Osteoblast (primary cell): ENCODE results near the gene MIA. TPM values are rescaled to one million over a fixed set of nuclear protein-coding genes. Genes with fewer than 3 reads are reported as not detected.

ENCODE experiments used
- DNase-seq: peaks from one replicate; pipeline ENCODE4 v3.0.0; 2011; ENCODE audit warnings: low spot score, mixed read lengths; ENCODE audit not compliant: insufficient read length; ENCODE audit errors: missing footprints
- H2AFZ ChIP-seq: 2 replicates; pipeline ENCODE4 v1.6.0; 2011; ENCODE audit warnings: mild to moderate bottlenecking, low read length
- H3K27ac ChIP-seq: 2 replicates; pipeline ENCODE4 v1.5.1; 2011; ENCODE audit warnings: mild to moderate bottlenecking, low read depth, low read length, moderate library complexity
- H3K27me3 ChIP-seq: 2 replicates; pipeline ENCODE4 v1.6.0; 2012; ENCODE audit warnings: mild to moderate bottlenecking, control low read depth, inconsistent platforms, low read length, moderate library complexity; ENCODE audit not compliant: insufficient read depth
- H3K36me3 ChIP-seq: 2 replicates; pipeline ENCODE4 v1.5.1; 2011; ENCODE audit warnings: mild to moderate bottlenecking, low read length, control low read depth, moderate library complexity; ENCODE audit not compliant: insufficient read depth
- H3K4me1 ChIP-seq: 2 replicates; pipeline ENCODE4 v1.5.1; 2011; ENCODE audit warnings: mild to moderate bottlenecking, low read length, control low read depth, moderate library complexity; ENCODE audit not compliant: insufficient read depth
- H3K4me2 ChIP-seq: 2 replicates; pipeline ENCODE4 v1.6.0; 2011; ENCODE audit warnings: mild to moderate bottlenecking, low read length; ENCODE audit not compliant: insufficient read depth
- H3K4me3 ChIP-seq: fragments of 200-600 bp; sonication (generic); 3 replicates; pipeline ENCODE4 v1.5.1; 2012; ENCODE audit warnings: mild to moderate bottlenecking, low read length, inconsistent platforms; ENCODE audit not compliant: insufficient read depth
- H3K79me2 ChIP-seq: 2 replicates; pipeline ENCODE4 v1.6.0; 2012; ENCODE audit warnings: mild to moderate bottlenecking, low read length, control low read depth, inconsistent platforms; ENCODE audit not compliant: insufficient read depth
- H3K9me3 ChIP-seq: 2 replicates; pipeline ENCODE4 v1.5.1; 2011; ENCODE audit warnings: low read depth, low read length, control low read depth
- H4K20me1 ChIP-seq: 2 replicates; pipeline ENCODE4 v1.6.0; 2012; ENCODE audit warnings: mild to moderate bottlenecking, low read length, control low read depth; ENCODE audit not compliant: insufficient read depth
- CTCF ChIP-seq: IDR thresholded peaks from 2 replicates; pipeline ENCODE4 v1.5.1; 2011; ENCODE audit warnings: mild to moderate bottlenecking, low read depth, low read length, moderate library complexity; ENCODE audit errors: extremely low read depth
- total RNA-seq: library from RNA; depleted of rRNA; stranded (reverse); fragments of >200 nt; gene quantifications from 2 replicates; pipeline ENCODE4 v1.2.3, GENCODE V29; 2012

The MIA gene
- total RNA-seq, 1 donor: 0.72 TPM

GRCh38 chr19:40798683-40799557, 23.6 kb downstream of the MIA start, which contains the start of gene EGLN2:
Gene EGLN2, plus strand, starts transcription at chr19:40799191. Its CDS starts 1,382 bp downstream, at chr19:40800573.
- Histone ChIP-seq H3K4me1 (peaks cover 41% of the 10 kb centered on the region), H3K4me3 (peak within 1 kb of the TSS; percentile 88), H3K36me3 (peaks cover 24% of the 10 kb centered on the region), H3K4me2 (peak within 1 kb of the TSS; percentile 96), H2AFZ (peak within 1 kb of the TSS; percentile 92), H4K20me1 (peaks cover 42% of the 10 kb centered on the region), H3K79me2 (peaks cover 49% of the 10 kb centered on the region), H3K27ac (peak within 1 kb of the TSS; percentile 95), H3K9me3 (no peaks in the 10 kb centered on the region), H3K27me3 (no peaks in the 10 kb centered on the region)
- peak; percentile 99 for DNase-seq
- TF ChIP-seq CTCF: no peak

- DNase-seq: no peak
- peaks cover 30% of the 10 kb centered on the region for H3K36me3 ChIP-seq
- peak overlapping the region; percentile 94 for H3K4me2 ChIP-seq
- H3K9me3 ChIP-seq: no peaks in the 10 kb centered on the region
- H2AFZ ChIP-seq: peak overlapping the region; percentile 41
- no peak for TF ChIP-seq CTCF
- peaks cover 50% of the 10 kb centered on the region for H4K20me1 ChIP-seq
- peaks cover 41% of the 10 kb centered on the region for H3K4me1 ChIP-seq
- no peaks in the 10 kb centered on the region for H3K27me3 ChIP-seq
- H3K4me3 ChIP-seq: peak overlapping the region; percentile 88
- H3K27ac ChIP-seq: peak overlapping the region; percentile 76
- H3K79me2 ChIP-seq: peaks cover 57% of the 10 kb centered on the region
Observed at GRCh38 chr19:40799558-40800338, 24.4 kb downstream of the MIA start.

- Histone ChIP-seq H3K4me1 (peaks cover 41% of the 10 kb centered on the region), H3K9me3 (no peaks in the 10 kb centered on the region), H4K20me1 (peaks cover 57% of the 10 kb centered on the region), H3K27me3 (no peaks in the 10 kb centered on the region), H3K79me2 (peaks cover 64% of the 10 kb centered on the region), H3K36me3 (peaks cover 36% of the 10 kb centered on the region), H2AFZ (no peak overlapping the region), H3K4me3 (peak overlapping the region; percentile 88), H3K4me2 (peak overlapping the region; percentile 94), H3K27ac (peak overlapping the region; percentile 45)
- no peak for TF ChIP-seq CTCF
- DNase-seq: peak; percentile 25
Observed at GRCh38 chr19:40800339-40800996, 25.1 kb downstream of the MIA start.
